PC-9 (cell line): ENCODE measurements around the gene EML6. TPM values are rescaled to one million over a fixed set of nuclear protein-coding genes. Genes with fewer than 3 reads are reported as not detected.

ENCODE experiments used
- BruUV-seq: library from RNA; stranded (reverse); fragments of 400-500 nt; replicated peaks from 2 replicates; lab custom pipeline; 2021; lab: Mats Ljungman, UMichigan
- CTCF ChIA-PET: fragments of 300-600 bp; sonication (Branson Sonifier 250); formaldehyde crosslinking; loops from one replicate; lab custom pipeline; 2022; ENCODE audit warnings: antibody characterized with exemption; lab: Charles Lee
- POLR2A ChIA-PET: fragments of 300-600 bp; sonication (Branson Sonifier 250); formaldehyde crosslinking; loops from one replicate; lab custom pipeline; 2022; ENCODE audit warnings: antibody characterized with exemption; ENCODE audit not compliant: unreplicated experiment; lab: Charles Lee
- DNase-seq, 2 experiments: peaks; one replicate each; pipeline versions ENCODE4 v3.0.0 to v3.0.0-alpha.2; 2015 to 2022; ENCODE audit warnings: mixed read lengths in 1 of 2
- H2AFZ ChIP-seq: fragments of 200-600 bp; sonication (generic); 2 replicates; pipeline ENCODE4 v1.8.1; 2017; ENCODE audit warnings: antibody characterized with exemption
- H3F3A ChIP-seq: fragments of 200-600 bp; sonication (generic); 2 replicates; pipeline ENCODE4 v1.8.1; 2017; ENCODE audit warnings: antibody characterized with exemption, mild to moderate bottlenecking, low read depth; ENCODE audit not compliant: insufficient read depth
- H3K27ac ChIP-seq: fragments of 200-600 bp; sonication (generic); 2 replicates; pipeline ENCODE4 v1.6.1; 2016; ENCODE audit warnings: mixed run types
- H3K27me3 ChIP-seq: fragments of 200-600 bp; sonication (generic); 2 replicates; pipeline ENCODE4 v1.6.1; 2016; ENCODE audit warnings: low read depth, mixed run types; ENCODE audit not compliant: insufficient read depth
- H3K36me3 ChIP-seq: fragments of 200-600 bp; sonication (generic); 2 replicates; pipeline ENCODE4 v1.6.1; 2016; ENCODE audit warnings: low read depth, mixed run types
- H3K4me1 ChIP-seq: fragments of 200-600 bp; sonication (generic); replicated peaks from 2 replicates; pipeline ENCODE4 v1.6.1; 2016; ENCODE audit warnings: mixed run types; ENCODE audit not compliant: insufficient read depth
- H3K4me2 ChIP-seq: fragments of 200-600 bp; sonication (generic); 2 replicates; pipeline ENCODE4 v1.6.1; 2017; ENCODE audit warnings: mixed run types
- H3K4me3 ChIP-seq: fragments of 200-600 bp; sonication (generic); 2 replicates; pipeline ENCODE4 v1.6.1; 2016; ENCODE audit warnings: mixed run types
- H3K79me2 ChIP-seq: fragments of 200-600 bp; sonication (generic); 2 replicates; pipeline ENCODE4 v1.6.1; 2017; ENCODE audit warnings: low read depth, mixed run types
- H3K9me2 ChIP-seq: fragments of 200-600 bp; sonication (generic); 2 replicates; pipeline ENCODE4 v1.8.1; 2017; ENCODE audit warnings: mild to moderate bottlenecking; ENCODE audit not compliant: insufficient read depth
- H3K9me3 ChIP-seq: fragments of 200-600 bp; sonication (generic); 2 replicates; pipeline ENCODE4 v1.8.1; 2016; ENCODE audit warnings: low read depth; ENCODE audit not compliant: insufficient read depth
- H4K20me1 ChIP-seq: fragments of 200-600 bp; sonication (generic); 2 replicates; pipeline ENCODE4 v1.8.1; 2017; ENCODE audit not compliant: insufficient read depth
- CTCF ChIP-seq: fragments of 200-600 bp; sonication (generic); conservative IDR thresholded peaks from 2 replicates; pipeline ENCODE4 v1.6.1; 2017; ENCODE audit warnings: mixed run types, antibody characterized with exemption, mild to moderate bottlenecking, moderate library complexity
- EZH2 ChIP-seq: fragments of 200-600 bp; sonication (generic); IDR thresholded peaks from 2 replicates; pipeline ENCODE4 v1.8.0; 2017; ENCODE audit warnings: antibody characterized with exemption, low read depth
- intact Hi-C: fragments of 100-400 bp; cut with micrococcal nuclease; formaldehyde crosslinking; loops from one replicate; pipeline ENCODE4 v1.10.0; 2022; ENCODE audit not compliant: unreplicated experiment
- total RNA-seq: library from RNA; stranded (reverse); gene quantifications from 2 replicates; pipeline ENCODE4 v1.2.3, GENCODE V29; 2021

Gene EML6
- total RNA-seq, 1 experiment from 2014 or later = 3.7 TPM

- POLR2A ChIA-PET = interaction anchor here (0.6 kb wide), 1 partner anchor 160 kb away, joined by 4 read pairs; no protein-coding TSS in a partner anchor
- H3K4me3 ChIP-seq = no peak overlapping the region
- DNase-seq = no peak
- H4K20me1 ChIP-seq = no peaks in the 10 kb centered on the region
- no peak overlapping the region for H3K4me2 ChIP-seq
- no peaks in the 10 kb centered on the region for H3K9me3 ChIP-seq
- TF ChIP-seq CTCF (no peak), EZH2 (no peak)
- BruUV-seq = no TSS peak
- H3K79me2 ChIP-seq = no peaks in the 10 kb centered on the region
- CTCF ChIA-PET = no interaction called here
- H3K9me2 ChIP-seq = no peaks in the 10 kb centered on the region
- H3F3A ChIP-seq = no peaks in the 10 kb centered on the region
- intact Hi-C loops = no loop called here
- H3K27ac ChIP-seq = no peak overlapping the region
- H3K36me3 ChIP-seq = no peaks in the 10 kb centered on the region
- H3K4me1 ChIP-seq = no peaks in the 10 kb centered on the region
- no peak overlapping the region for H2AFZ ChIP-seq
- H3K27me3 ChIP-seq = no peaks in the 10 kb centered on the region
Observed at GRCh38 chr2:54691445-54692135, 31.9 kb upstream of the EML6 start.

- no peak overlapping the region for H3K27ac ChIP-seq
- no peaks in the 10 kb centered on the region for H4K20me1 ChIP-seq
- TF ChIP-seq CTCF (no peak), EZH2 (no peak)
- ChIA-PET POLR2A (no interaction called here), CTCF (interaction anchor here (0.6 kb wide), 1 partner anchor 187 kb away, joined by 3 read pairs; no protein-coding TSS in a partner anchor)
- H3K4me2 ChIP-seq = no peak overlapping the region
- H2AFZ ChIP-seq = no peak overlapping the region
- intact Hi-C loops = no loop called here
- no TSS peak for BruUV-seq
- no peaks in the 10 kb centered on the region for H3K9me2 ChIP-seq
- H3K4me3 ChIP-seq = no peak overlapping the region
- DNase-seq = no peak
- no peaks in the 10 kb centered on the region for H3K36me3 ChIP-seq
- H3K9me3 ChIP-seq = no peaks in the 10 kb centered on the region
- no peaks in the 10 kb centered on the region for H3F3A ChIP-seq
- H3K79me2 ChIP-seq = no peaks in the 10 kb centered on the region
- H3K27me3 ChIP-seq = no peaks in the 10 kb centered on the region
- H3K4me1 ChIP-seq = no peaks in the 10 kb centered on the region
Observed at GRCh38 chr2:54692556-54692955, 30.9 kb upstream of the EML6 start.

- TF ChIP-seq CTCF (no peak), EZH2 (no peak)
- no peak overlapping the region for H3K4me3 ChIP-seq
- intact Hi-C loops = no loop called here
- no TSS peak for BruUV-seq
- H3K4me2 ChIP-seq = no peak overlapping the region
- no peaks in the 10 kb centered on the region for H3K36me3 ChIP-seq
- H3K27me3 ChIP-seq = no peaks in the 10 kb centered on the region
- ChIA-PET CTCF (no interaction called here), POLR2A (no interaction called here)
- no peaks in the 10 kb centered on the region for H3F3A ChIP-seq
- H3K9me3 ChIP-seq = no peaks in the 10 kb centered on the region
- no peak overlapping the region for H2AFZ ChIP-seq
- DNase-seq = no peak
- no peaks in the 10 kb centered on the region; the same call in 1 of the 2 replicates for H3K9me2 ChIP-seq
- no peaks in the 10 kb centered on the region for H3K79me2 ChIP-seq
- no peaks in the 10 kb centered on the region for H4K20me1 ChIP-seq
- H3K4me1 ChIP-seq = no peaks in the 10 kb centered on the region
- no peak overlapping the region for H3K27ac ChIP-seq
Observed at GRCh38 chr2:54695378-54695777, 28.1 kb upstream of the EML6 start.
